Measurements from ENCODE around the gene ARID4A. TPM values are rescaled to one million over a fixed set of nuclear protein-coding genes. Genes with fewer than 3 reads are reported as not detected.
"Not testable (repeated sequence)": the region's sequence is repeated elsewhere in the genome, so short reads cannot be mapped to it uniquely, and the experiment has no call there.

The ARID4A gene, protein sequence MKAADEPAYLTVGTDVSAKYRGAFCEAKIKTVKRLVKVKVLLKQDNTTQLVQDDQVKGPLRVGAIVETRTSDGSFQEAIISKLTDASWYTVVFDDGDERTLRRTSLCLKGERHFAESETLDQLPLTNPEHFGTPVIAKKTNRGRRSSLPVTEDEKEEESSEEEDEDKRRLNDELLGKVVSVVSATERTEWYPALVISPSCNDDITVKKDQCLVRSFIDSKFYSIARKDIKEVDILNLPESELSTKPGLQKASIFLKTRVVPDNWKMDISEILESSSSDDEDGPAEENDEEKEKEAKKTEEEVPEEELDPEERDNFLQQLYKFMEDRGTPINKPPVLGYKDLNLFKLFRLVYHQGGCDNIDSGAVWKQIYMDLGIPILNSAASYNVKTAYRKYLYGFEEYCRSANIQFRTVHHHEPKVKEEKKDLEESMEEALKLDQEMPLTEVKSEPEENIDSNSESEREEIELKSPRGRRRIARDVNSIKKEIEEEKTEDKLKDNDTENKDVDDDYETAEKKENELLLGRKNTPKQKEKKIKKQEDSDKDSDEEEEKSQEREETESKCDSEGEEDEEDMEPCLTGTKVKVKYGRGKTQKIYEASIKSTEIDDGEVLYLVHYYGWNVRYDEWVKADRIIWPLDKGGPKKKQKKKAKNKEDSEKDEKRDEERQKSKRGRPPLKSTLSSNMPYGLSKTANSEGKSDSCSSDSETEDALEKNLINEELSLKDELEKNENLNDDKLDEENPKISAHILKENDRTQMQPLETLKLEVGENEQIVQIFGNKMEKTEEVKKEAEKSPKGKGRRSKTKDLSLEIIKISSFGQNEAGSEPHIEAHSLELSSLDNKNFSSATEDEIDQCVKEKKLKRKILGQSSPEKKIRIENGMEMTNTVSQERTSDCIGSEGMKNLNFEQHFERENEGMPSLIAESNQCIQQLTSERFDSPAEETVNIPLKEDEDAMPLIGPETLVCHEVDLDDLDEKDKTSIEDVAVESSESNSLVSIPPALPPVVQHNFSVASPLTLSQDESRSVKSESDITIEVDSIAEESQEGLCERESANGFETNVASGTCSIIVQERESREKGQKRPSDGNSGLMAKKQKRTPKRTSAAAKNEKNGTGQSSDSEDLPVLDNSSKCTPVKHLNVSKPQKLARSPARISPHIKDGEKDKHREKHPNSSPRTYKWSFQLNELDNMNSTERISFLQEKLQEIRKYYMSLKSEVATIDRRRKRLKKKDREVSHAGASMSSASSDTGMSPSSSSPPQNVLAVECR
- total RNA-seq: 10 to 100 TPM; 26.3 to 34.6 (median 30.5) TPM
- long read RNA-seq, donor 1, full-length matches to known transcripts: 1 of 18 reads
- long read RNA-seq, donor 1, partial matches to known transcripts: 9 of 18 reads
- long read RNA-seq, donor 1, other reads (novel, unspliced or antisense): 8 of 18 reads
- long read RNA-seq, donor 2, partial matches to known transcripts: 14 of 19 reads
- long read RNA-seq, donor 2, other reads (novel, unspliced or antisense): 5 of 19 reads

DNA sequence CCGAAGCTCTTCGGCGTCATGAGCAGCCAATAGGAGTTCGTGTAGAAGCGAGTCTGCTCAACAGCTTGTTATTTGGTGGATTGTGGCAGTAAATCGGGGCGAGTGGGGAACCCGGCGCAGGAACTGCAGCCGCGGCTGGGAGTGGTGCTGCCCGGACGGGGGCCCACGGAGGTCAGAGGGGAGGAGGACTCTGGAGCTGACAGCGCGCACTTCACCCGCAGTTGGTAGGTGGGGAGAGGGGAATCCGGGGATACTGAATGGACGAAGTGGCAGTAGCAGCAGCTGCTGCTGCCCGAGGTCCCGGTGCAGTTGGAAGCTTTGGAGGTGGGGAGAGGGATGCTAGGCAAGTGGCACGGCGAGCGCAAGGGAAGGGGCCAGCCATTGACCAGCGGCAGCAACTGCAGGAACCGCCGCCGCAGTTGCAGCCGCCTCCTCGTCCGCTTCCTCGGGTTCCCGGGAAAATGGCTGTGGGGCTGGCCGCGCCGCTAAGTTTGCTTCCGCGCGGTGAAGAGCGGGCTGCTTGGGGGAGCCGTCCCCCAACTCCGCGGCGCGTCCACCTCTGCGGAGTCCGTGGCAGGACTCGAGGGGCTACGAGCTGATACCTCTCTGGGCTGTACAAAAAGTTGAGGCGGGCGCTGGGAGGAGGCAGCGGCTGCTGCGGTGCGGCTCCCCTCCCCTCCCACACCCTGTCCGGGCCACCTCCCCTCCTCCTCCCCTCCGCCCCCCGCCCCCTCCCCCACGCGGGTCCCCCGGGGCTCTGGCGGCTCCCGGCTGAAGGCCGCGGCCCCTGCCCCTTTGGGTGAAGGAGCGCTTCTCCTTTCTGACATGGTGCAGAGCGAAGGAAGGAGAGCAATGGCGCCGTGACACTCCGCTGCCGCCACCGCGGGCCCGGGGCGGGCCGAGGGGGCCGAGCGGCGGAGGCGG lies at the start of gene ARID4A:
ARID4A (plus strand) TSS at position 79 of the 924 bp plus-strand sequence. CDS start 1,300 bp downstream, outside the sequence.
- intact Hi-C loops (cut with DNase I, micrococcal nuclease): no loop called here

DNA sequence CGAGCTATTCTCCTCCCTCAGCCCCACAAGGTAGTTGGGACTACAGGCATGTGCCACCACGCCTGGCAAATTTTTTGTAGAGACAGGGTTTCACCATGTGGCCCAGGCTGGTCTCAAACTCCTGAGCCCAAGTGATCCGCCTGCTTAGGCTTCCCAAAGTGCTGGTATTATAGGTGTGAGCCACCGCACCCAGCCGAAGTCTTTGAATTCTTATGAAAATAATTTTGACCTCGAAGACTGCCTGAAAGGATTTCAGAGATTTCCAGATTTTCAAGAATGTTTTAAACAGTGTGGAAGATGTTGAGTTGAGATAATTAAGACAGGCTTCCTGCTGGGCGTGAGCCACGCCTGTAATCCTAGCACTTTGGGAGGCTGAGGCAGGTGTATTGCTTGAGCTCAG lies 48.7 kb upstream of the ARID4A start:
- Histone ChIP-seq H3K36me3 (ENCODE audit: low read depth) (no peaks in the 10 kb centered on the region), H3K9me3 (no peaks in the 10 kb centered on the region), H3K4me1 (ENCODE audit: low read depth) (peaks cover 23% of the 10 kb centered on the region), H3K4me3 (no peak overlapping the region)
- intact Hi-C loops (cut with DNase I, micrococcal nuclease): no loop called here
- DNase-seq (no peak), ATAC-seq (no peak)
- TF ChIP-seq, protein P1, sequence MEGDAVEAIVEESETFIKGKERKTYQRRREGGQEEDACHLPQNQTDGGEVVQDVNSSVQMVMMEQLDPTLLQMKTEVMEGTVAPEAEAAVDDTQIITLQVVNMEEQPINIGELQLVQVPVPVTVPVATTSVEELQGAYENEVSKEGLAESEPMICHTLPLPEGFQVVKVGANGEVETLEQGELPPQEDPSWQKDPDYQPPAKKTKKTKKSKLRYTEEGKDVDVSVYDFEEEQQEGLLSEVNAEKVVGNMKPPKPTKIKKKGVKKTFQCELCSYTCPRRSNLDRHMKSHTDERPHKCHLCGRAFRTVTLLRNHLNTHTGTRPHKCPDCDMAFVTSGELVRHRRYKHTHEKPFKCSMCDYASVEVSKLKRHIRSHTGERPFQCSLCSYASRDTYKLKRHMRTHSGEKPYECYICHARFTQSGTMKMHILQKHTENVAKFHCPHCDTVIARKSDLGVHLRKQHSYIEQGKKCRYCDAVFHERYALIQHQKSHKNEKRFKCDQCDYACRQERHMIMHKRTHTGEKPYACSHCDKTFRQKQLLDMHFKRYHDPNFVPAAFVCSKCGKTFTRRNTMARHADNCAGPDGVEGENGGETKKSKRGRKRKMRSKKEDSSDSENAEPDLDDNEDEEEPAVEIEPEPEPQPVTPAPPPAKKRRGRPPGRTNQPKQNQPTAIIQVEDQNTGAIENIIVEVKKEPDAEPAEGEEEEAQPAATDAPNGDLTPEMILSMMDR (IDR thresholded peaks at IDR 0.05): no peak

More for the DNA sequence above, at the start of gene ARID4A:
- DNase-seq (peak; percentile 86 to 92 (median 91)), ATAC-seq (peak; percentile 42)
- TF ChIP-seq, protein P1 (IDR thresholded peaks at IDR 0.05): no peak
- H3K4me1 ChIP-seq (ENCODE audit: low read depth): peaks cover 29% of the 10 kb centered on the region
- peak within 1 kb of the TSS; percentile 97 for H3K4me3 ChIP-seq
- no peaks in the 10 kb centered on the region for H3K9me3 ChIP-seq
- H3K36me3 ChIP-seq (ENCODE audit: low read depth): peaks cover 8% of the 10 kb centered on the region

DNA sequence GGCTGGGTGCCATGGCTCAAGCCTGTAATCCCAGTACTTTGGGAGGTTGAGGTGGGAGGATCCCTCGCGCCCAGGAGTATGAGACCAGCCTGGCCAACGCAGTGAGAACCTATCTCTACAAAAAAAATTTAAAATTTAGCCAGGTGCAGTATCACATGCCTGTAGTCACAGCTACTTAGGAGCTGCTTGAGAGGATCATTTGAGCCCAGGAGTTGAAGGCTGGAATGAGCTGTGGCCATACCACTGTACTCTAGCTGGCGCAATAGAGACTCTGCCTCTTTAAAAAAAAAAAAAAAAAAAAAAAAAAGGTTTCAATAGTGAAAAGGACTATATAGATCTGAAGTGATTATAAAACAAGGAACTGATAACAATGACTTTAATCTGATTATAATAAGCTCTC lies 40.2 kb upstream of the ARID4A start:
- ATAC-seq (no peak), DNase-seq (no peak)
- Histone ChIP-seq H3K36me3 (ENCODE audit: low read depth) (peaks cover 7% of the 10 kb centered on the region), H3K9me3 (no peaks in the 10 kb centered on the region), H3K4me1 (ENCODE audit: low read depth) (no peaks in the 10 kb centered on the region), H3K4me3 (no peak overlapping the region)
- intact Hi-C loops (cut with DNase I, micrococcal nuclease): no loop called here
- TF ChIP-seq, protein P1 (IDR thresholded peaks at IDR 0.05): no peak

DNA sequence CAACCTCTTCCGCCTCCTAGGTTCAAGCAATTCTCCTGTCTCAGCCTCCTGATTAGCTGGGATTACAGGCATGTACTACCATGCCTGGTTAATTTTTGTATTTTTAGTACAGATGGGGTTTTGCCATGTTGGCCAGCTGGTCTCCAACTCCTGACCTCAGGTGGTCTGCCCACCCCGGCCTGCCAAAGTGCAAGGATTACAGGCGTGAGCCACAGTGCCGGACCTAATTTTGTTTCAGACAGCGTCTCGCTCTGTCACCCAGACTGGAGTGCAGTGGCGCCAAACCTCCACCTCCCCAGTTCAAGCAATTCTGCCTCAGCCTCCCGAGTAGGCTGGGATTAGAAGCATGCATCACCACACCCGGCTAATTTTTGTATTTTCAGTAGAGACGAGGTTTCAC lies 36.4 kb upstream of the ARID4A start:
- H3K4me1 ChIP-seq (ENCODE audit: low read depth); H3K9me3 ChIP-seq; DNase-seq; H3K4me3 ChIP-seq; intact Hi-C loops (cut with DNase I, micrococcal nuclease); ATAC-seq; H3K36me3 ChIP-seq (ENCODE audit: low read depth): not testable (repeated sequence)

DNA sequence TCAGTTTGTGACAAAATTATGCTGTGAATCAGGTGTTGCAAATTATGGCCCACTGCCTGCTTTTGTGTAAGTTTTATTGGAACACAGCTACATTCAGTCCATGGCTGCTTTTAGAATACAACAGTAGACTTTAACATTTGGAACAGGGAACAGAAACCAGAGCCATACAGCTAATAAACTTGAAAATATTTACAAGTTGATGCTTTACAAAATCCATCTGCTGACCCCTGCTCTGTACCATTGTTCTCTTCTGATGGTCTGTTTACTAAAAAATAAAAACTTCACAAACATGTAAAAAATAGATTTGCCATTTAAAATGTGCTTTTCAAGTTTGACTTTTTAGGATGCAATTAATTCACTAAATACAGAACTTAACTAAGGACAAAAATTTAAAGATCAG lies 33.0 kb upstream of the ARID4A start:
- DNase-seq (no peak), ATAC-seq (no peak)
- TF ChIP-seq, protein P1 (IDR thresholded peaks at IDR 0.05): no peak
- H3K36me3 ChIP-seq (ENCODE audit: low read depth): peaks cover 7% of the 10 kb centered on the region
- H3K4me1 ChIP-seq (ENCODE audit: low read depth): no peaks in the 10 kb centered on the region
- no peak overlapping the region for H3K4me3 ChIP-seq
- no peaks in the 10 kb centered on the region for H3K9me3 ChIP-seq
- intact Hi-C loops (cut with DNase I, micrococcal nuclease): no loop called here

Data from mucosa of descending colon (tissue), 3 donors.